Right ventricle myocardium superior (tissue), 1 donor: ENCODE measurements around the gene CGRRF1. TPM values are rescaled to one million over a fixed set of nuclear protein-coding genes. Genes with fewer than 3 reads are reported as not detected.
A peak's percentile ranks its signal among the peaks of the same experiment; 100 is the strongest.

ENCODE experiments used
- ATAC-seq: fragments of 200-7000 bp; cut with Tn5 transposase; one replicate; pipeline ENCODE4 v1.9.1; 2020; ENCODE audit warnings: mild to moderate bottlenecking; ENCODE audit not compliant: poor library complexity
- DNase-seq: peaks from one replicate; pipeline ENCODE4 v3.0.0-alpha.2; 2020
- intact Hi-C: fragments of 100-400 bp; cut with DNase I; formaldehyde crosslinking; loops from one replicate; pipeline ENCODE4 v1.11.2; 2022
- total RNA-seq: library from RNA; stranded (reverse); fragmentation: NEBNext Ultra II Directional; extraction: Animal tissue kit (Norgen Biotek cat#: 25700); gene quantifications from one replicate; pipeline ENCODE4 v1.2.1, GENCODE V29; 2021
- donor health status: DM: no; HTN: yes; CAD: no; lungs with severe emphysema.

The CGRRF1 gene
- total RNA-seq, 1 donor from 2014 or later: 15.1 TPM

GRCh38 chr14:54488646-54489317 lies 20.9 kb upstream of the CGRRF1 start, which contains the start of gene GMFB:
Gene GMFB (minus strand): TSS chr14:54488980. CDS start chr14:54488927, 53 bp downstream.
- ATAC-seq: peak; percentile 98
- intact Hi-C loops: no loop called here
- DNase-seq: peak; percentile 96

- DNase-seq (no peak), ATAC-seq (no peak)
- intact Hi-C loops: no loop called here
Observed at GRCh38 chr14:54489318-54489683, 20.4 kb upstream of the CGRRF1 start.

GRCh38 chr14:54489731-54490444 lies 19.8 kb upstream of the CGRRF1 start:
- intact Hi-C loops: no loop called here
- DNase-seq (no peak), ATAC-seq (no peak)

- no peak for ATAC-seq
- no peak for DNase-seq
- intact Hi-C loops: no loop called here
Observed at GRCh38 chr14:54490445-54491175, 19.1 kb upstream of the CGRRF1 start.

- DNase-seq: no peak
- no peak for ATAC-seq
- intact Hi-C loops: no loop called here
Observed at GRCh38 chr14:54493293-54493692, 16.4 kb upstream of the CGRRF1 start.

- intact Hi-C loops: no loop called here
- no peak for DNase-seq
- ATAC-seq: peak; percentile 9
Observed at GRCh38 chr14:54497224-54497623, 12.5 kb upstream of the CGRRF1 start.

GRCh38 chr14:54498095-54498531 lies 11.6 kb upstream of the CGRRF1 start:
- intact Hi-C loops: no loop called here
- peak; percentile 34 for ATAC-seq

GRCh38 chr14:54498579-54498978 lies 11.1 kb upstream of the CGRRF1 start:
- DNase-seq (no peak), ATAC-seq (peak; percentile 39)
- intact Hi-C loops: no loop called here

More at GRCh38 chr14:54498095-54498531, 11.6 kb upstream of the CGRRF1 start:
- no peak for DNase-seq

GRCh38 chr14:54500744-54501143 lies 9.0 kb upstream of the CGRRF1 start:
- intact Hi-C loops: no loop called here
- DNase-seq: no peak

GRCh38 chr14:54501480-54501879 lies 8.2 kb upstream of the CGRRF1 start:
- no peak for ATAC-seq
- no peak for DNase-seq
- intact Hi-C loops: no loop called here

More at GRCh38 chr14:54500744-54501143, 9.0 kb upstream of the CGRRF1 start:
- no peak for ATAC-seq

GRCh38 chr14:54502602-54503001 lies 7.1 kb upstream of the CGRRF1 start:
- DNase-seq: no peak

GRCh38 chr14:54503486-54503885 lies 6.2 kb upstream of the CGRRF1 start:
- ATAC-seq: peak; percentile 56
- DNase-seq: no peak
- intact Hi-C loops: no loop called here

More at GRCh38 chr14:54502602-54503001, 7.1 kb upstream of the CGRRF1 start:
- intact Hi-C loops: no loop called here
- ATAC-seq: peak; percentile 23

- no peak for ATAC-seq
- DNase-seq: no peak
- intact Hi-C loops: no loop called here
Observed at GRCh38 chr14:54512393-54512792, 2.7 kb downstream of the CGRRF1 start.

- no peak for ATAC-seq
Observed at GRCh38 chr14:54515670-54516069, 6.0 kb downstream of the CGRRF1 start.

GRCh38 chr14:54516709-54517108 lies 7.0 kb downstream of the CGRRF1 start:
- intact Hi-C loops: no loop called here
- ATAC-seq (no peak), DNase-seq (no peak)

More at GRCh38 chr14:54515670-54516069, 6.0 kb downstream of the CGRRF1 start:
- no peak for DNase-seq
- intact Hi-C loops: no loop called here

- intact Hi-C loops: no loop called here
- ATAC-seq (no peak), DNase-seq (no peak)
Observed at GRCh38 chr14:54524410-54524809, 14.7 kb downstream of the CGRRF1 start.

- intact Hi-C loops: no loop called here
Observed at GRCh38 chr14:54528973-54529372, 19.3 kb downstream of the CGRRF1 start.

GRCh38 chr14:54529811-54530210 lies 20.1 kb downstream of the CGRRF1 start:
- intact Hi-C loops: no loop called here
- DNase-seq (no peak), ATAC-seq (no peak)

More at GRCh38 chr14:54528973-54529372, 19.3 kb downstream of the CGRRF1 start:
- ATAC-seq: peak; percentile 46
- DNase-seq: no peak
